ENCODE data around the gene KIF16B.

DNA sequence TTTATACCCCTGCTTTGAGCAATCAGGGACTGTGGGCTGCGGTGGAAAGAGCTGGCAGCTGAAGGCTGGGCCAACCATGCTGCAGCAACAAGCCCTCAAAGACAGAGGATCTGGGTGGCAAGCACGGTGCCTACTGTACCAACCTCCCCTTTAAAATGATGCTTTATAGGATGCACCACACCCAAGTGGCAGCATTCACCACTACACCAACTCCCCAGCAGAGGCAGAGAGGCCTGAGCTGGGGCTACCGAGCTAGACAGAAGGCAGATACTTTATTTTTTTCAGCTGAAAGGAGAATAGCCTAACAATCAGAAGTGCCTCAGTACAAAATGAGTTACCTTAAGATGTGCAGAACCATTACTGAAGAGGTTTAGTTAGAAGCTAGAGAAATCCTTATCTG is 31.4 kb downstream of the KIF16B start:
- TF ChIP-seq, protein P1, sequence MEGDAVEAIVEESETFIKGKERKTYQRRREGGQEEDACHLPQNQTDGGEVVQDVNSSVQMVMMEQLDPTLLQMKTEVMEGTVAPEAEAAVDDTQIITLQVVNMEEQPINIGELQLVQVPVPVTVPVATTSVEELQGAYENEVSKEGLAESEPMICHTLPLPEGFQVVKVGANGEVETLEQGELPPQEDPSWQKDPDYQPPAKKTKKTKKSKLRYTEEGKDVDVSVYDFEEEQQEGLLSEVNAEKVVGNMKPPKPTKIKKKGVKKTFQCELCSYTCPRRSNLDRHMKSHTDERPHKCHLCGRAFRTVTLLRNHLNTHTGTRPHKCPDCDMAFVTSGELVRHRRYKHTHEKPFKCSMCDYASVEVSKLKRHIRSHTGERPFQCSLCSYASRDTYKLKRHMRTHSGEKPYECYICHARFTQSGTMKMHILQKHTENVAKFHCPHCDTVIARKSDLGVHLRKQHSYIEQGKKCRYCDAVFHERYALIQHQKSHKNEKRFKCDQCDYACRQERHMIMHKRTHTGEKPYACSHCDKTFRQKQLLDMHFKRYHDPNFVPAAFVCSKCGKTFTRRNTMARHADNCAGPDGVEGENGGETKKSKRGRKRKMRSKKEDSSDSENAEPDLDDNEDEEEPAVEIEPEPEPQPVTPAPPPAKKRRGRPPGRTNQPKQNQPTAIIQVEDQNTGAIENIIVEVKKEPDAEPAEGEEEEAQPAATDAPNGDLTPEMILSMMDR (conservative IDR thresholded peaks at IDR 0.05) = no peak
- TF ChIP-seq ZFX (IDR thresholded peaks at IDR 0.05) = no peak

Measured in C4-2B (cell line).